T-helper 2 cell treated with Interferon-gamma antibody and Interleukin-4, amounts not matched to agents 100 ng/mL and 5 ng/mL, for 36 hours (primary cell): Measurements from ENCODE around the gene RPAP3. TPM values are rescaled to one million over a fixed set of nuclear protein-coding genes. Genes with fewer than 3 reads are reported as not detected.

Experiments
- intact Hi-C: fragments of 100-400 bp; cut with micrococcal nuclease; formaldehyde crosslinking; loops from one replicate; pipeline ENCODE4 v1.15.1; 2023
- total RNA-seq: library from RNA; stranded (reverse); gene quantifications from 2 replicates; pipeline ENCODE4 v1.2.3, GENCODE V29; 2022

RPAP3 gene, protein sequence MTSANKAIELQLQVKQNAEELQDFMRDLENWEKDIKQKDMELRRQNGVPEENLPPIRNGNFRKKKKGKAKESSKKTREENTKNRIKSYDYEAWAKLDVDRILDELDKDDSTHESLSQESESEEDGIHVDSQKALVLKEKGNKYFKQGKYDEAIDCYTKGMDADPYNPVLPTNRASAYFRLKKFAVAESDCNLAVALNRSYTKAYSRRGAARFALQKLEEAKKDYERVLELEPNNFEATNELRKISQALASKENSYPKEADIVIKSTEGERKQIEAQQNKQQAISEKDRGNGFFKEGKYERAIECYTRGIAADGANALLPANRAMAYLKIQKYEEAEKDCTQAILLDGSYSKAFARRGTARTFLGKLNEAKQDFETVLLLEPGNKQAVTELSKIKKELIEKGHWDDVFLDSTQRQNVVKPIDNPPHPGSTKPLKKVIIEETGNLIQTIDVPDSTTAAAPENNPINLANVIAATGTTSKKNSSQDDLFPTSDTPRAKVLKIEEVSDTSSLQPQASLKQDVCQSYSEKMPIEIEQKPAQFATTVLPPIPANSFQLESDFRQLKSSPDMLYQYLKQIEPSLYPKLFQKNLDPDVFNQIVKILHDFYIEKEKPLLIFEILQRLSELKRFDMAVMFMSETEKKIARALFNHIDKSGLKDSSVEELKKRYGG
- 42.3 and 45.1 TPM in 2 replicates for total RNA-seq

DNA sequence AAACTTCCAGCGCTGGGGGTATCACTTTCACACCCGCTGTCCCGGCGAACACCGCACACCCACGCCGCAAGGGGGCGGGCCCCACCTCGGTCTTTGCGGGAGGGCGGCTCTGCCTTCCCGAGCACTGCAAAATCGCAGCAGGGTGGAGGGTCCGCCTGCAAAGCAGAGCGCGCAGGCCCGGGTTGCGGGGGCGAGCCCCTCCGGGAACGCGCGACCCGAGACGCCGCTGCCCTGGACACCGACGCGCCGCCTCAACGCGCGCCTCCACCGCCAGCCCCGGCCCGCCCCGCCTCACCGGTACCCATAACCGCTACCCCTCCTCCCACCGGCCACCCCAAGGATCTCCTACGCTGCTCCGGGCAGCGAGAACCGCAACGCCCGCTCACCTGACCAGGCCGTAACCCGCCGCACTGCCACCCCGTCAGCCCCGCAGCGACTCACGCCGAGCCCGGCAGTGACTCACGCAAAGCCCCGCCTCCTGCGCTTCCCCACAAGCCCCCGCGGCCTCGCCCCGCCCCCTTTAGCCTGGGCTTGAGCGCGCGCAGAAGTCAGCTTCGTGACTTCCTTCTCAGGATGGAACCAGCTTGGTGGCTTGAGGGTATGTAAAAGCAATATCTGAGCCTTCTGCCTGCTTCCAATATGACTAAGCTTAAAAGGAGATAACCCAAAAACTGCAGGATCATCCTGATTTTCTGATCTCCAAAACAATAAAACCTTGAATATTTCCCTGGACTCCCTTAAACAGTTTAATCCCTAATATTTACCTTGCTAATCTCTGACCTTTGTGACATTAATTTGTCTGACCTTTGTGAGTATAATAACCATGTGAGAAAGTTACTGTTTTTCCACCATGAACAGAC is at the start of gene RPAP3:
Gene RPAP3 (minus strand): TSS at position 465 of the 860 bp plus-strand sequence. CDS start 3,190 bp downstream, outside the sequence.
- intact Hi-C loops, result loop anchor here (1.0 to 10.0 kb wide), 13 partner anchors 10 to 1488 kb away; partner anchors contain the start of genes ASB8, CCDC184, HDAC7 and SENP1

DNA sequence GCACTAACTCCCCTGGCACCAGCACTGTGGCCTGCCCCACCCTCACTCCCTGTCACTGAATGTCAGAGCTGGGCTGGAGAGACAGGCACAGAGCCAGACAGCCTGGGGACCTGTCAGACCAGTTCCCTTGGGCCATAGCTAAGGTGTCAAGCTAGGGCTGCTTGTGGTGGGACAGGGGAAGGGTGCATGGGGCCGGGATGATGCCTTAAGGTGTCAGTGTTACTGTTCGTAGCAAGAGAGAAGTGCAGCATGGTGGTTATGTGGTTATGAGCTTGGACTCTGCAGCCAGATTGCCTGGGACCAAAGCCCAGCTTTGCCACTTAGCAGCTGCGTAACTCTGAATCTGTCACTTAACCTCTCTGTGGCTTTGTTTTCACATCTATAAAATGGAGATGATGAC is 49.1 kb upstream of the RPAP3 start:
- intact Hi-C loops, result loop anchor here (5.0 kb wide), 1 partner anchor 207 kb away; the partner anchor contains the start of gene TMEM106C

DNA sequence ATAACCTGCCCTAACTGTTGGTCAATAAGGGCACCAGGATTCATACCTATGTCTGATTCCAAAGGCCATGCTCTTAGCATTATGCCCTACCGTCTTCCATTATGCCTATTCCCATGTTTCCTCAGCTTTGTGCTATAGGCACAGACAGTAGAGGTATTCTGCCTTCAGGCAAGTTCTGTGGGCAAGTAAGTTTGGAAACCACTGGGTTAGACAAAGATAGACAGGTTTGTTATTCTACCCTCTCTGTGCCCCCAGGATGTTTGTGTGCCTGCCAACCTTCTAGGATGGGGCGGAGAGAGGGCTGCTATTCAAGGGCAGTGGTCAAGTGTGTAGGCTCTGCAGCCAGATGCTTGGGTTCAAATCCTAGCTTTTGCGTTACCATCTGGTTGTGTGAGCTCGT is 48.3 kb upstream of the RPAP3 start:
- intact Hi-C loops, result no loop called here

DNA sequence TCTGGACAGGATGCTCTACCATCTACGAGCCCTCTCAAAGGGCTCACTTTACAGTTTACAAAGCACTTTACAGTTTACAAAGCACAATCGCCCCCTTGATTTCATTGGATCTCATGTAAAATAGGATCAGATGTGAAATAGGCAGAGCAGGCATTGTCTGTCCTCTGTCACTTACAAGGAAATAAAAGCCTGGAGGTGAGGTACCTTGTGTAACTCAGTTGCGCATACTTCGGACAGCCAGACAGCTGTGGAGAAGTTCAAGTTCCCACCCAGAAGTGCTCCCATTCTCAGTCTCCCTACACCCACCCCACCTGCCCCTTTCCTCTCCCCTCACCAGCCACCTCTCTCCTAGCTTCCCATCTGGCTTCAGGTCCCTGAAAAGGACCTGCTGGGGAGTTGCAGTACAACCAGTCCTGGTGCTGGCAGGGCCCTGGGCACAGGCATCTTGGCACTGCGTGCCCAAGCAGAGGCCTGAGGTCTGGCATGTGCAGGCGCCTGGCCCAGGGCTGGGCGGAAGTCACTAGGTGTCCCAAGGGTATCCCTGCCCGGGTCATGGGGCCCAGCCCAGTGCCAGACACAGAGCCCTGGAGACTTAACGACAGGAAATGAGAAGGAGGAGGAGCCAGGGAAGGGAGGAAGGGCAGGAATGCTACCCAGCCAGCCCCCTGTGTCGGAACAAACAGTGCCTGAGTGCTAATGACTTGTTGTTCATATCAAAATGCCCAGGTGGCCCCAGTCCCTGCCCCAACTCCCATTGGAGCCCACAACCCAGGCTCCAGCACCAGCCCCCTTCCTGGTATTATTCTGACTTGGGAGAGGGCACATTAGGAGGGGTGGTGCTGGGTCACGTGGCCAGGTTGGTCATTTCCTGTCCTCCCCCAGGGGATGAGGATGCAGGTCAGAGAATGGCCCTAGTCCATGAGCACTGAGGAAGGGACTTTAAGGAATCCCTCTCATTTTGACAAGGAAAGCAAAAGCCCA is 47.5 kb upstream of the RPAP3 start:
- intact Hi-C loops, result no loop called here

DNA sequence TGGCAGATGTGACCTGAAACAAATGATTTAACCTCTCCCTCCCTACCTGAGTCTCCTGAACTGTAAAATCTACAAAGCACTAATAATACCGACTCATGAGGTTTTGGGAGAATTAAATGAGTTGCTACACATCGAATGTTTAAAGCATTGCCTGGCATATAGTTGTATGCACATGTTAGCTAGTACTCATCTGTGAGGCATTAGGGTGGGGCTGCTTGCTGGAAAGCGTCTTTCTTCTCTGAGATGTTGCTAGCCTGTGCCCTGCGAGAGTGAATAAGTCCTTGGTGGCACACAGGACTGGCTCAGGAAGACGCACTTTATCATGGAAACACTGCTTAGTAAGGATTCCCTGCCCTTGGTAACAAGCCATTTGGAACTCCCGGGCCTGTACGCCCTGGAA is 46.7 kb upstream of the RPAP3 start:
- intact Hi-C loops, result no loop called here

DNA sequence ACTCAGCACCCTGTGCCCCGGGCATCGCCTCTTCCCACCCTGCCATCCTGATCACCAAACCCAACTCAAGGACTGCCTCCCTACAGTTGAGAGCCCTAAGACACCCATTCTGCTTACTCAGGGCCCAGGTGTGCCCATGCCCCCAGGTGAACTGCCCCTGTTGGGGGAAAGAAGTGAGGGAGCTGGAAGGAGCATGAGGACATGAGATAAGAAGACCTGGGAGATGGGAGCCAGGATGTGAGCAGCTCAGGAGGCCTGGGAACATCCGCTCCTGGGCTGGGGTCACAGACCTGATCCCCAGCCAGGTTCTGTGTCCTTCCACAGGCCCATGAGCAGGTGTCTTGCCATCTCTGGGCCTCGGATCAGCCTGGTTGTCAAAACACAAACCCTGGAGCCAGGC is 46.3 kb upstream of the RPAP3 start:
- intact Hi-C loops, result no loop called here

DNA sequence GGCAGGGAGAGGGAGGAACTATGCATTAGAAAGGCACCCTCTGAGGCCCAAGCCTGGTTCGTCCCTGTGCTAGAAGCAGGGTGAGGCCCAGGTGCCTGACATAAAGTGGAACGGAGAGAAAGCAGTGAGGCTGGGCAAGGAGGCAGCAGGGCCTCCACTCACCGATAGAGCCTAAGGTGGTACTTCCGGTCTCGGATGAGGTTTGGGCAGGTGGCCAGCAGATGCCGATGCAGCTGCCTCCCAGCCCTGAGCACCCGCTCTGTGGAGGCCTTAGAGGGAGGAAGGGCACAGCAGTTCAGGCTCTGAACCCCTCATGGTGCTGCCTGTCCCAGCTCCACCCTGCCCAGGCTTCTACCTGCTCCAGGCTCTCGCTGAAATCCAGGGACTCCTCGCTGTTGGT is 45.7 kb upstream of the RPAP3 start:
- intact Hi-C loops, result no loop called here

DNA sequence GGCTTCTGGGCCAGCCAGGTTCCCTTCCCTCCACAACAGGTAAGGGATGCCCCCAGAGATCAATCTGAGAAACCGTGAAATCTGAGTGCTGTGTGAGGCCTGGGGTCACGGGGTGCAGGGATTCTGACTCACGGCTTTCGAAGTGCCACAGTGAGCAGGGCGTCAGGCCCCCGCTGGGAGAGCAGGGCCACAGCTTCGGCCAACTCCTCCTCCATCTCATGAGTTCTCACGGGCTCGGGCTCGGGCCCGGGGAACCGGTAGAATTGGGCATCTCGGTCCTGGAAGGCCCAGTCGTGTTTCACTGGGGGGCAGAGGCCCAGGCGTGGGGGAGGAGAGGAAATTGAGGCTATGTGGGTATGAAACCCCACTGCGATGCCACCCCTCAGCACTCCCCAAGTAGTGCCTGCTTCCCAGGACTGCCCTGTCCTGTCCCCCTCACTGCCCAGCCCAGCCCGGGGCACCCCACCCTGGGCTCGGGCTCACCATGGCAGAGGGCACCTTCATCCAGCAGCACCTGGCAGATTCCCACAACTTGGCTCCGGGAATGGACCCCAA is 45.2 kb upstream of the RPAP3 start:
- intact Hi-C loops, result no loop called here

DNA sequence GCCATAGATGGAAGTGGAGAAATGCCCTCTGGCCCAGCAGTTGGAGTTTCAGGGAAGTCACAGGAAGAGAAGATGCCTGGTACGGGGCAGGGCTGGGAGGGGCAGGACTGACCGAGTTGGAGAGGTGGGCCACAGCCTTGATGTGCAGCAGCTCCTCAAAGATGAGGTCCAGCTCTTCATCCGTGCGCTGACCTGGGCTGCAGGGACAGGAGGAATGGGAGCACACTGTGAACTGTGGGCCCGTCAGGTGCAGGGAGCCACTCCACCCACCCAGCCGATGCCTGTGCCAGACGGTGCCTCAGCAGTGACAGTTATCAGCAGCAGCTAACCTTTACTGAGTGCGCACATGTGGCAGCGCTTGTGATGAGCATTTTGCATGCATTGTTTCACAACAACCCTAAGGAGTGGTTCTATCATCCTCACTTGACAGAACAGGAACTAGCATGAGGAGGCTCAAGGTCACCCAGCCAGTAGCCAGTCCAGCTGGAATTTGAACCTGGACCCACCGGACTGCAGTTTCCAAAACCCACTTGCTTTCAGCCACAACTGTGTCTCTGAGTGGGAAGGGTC is 44.5 kb upstream of the RPAP3 start:
- intact Hi-C loops, result no loop called here

DNA sequence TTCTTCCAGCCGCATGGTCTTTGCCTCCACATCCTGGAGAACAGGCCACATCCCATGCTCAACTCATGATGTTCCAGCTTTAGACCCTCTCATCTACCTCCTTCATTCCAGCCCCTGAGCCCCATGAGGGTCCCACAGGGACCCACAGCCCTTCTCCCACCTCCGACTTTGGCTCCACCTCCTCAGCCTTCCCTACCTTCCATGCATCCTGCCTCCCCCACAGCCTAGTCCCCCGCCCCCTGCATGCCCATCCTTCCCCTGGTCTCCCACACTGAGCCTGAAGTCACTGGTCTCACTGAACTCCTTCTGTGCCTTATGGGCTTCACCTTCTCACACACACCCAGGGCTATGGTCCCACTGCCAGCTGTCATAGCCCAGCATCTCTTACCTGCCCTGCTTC is 43.1 kb upstream of the RPAP3 start:
- intact Hi-C loops, result no loop called here

DNA sequence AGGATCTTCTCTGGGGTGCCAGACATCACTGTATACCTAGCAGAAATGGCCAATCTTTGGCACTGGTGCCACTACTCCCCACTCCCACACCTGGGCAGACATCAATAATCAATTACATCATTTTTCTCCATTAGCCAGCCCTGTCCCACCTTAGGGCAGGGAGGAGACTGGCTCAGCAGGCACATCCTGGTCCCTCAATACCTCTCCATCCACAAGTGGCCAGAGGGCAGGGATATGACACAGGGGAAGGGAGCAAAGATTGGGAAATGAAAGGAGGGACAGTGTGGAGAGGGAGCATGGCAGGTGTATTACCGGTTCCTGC is 42.6 kb upstream of the RPAP3 start:
- intact Hi-C loops, result no loop called here

DNA sequence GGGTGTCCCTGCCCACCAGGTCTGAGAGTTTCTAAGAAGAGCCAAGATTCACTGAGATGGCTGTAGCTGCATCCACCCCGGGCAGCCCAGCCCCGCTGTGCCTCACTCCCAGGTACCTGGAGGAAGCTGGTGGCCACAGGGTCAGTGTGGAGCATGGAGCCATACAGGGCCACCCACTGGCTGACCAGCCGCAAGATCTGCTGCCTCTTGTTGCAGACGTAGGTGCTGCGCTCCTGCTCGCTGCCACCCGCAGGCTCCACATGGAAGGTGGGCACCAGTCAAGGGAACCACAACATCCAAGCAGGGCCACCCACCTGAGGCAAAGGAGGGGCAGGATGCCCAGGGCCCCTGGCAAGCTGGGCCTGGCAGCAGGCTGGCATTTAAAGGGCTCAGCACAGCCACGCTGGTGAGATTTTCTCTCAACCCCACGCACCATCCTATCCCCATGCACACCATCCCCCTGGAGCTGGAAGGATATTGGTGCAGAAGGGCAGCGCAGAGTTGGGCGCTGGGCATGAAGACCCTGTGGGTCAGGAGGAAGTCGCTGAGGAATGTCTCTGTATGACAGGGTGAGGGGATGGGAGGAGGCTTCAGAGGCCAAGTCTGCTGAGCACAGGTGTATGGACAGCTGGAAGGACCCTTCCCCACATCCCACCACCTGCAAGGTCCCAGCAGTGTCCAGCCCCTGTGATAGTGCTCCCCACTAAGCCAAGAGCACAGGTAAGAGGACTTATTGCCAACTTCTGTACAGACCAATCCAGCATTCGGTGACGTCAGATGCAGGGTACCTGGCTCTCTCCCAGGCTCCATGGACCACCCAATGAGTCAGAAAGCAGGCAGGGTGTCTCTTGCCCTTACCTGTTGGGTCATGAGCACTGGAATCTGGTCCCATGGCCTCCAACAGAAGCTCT is 42.0 kb upstream of the RPAP3 start:
- intact Hi-C loops, result no loop called here

DNA sequence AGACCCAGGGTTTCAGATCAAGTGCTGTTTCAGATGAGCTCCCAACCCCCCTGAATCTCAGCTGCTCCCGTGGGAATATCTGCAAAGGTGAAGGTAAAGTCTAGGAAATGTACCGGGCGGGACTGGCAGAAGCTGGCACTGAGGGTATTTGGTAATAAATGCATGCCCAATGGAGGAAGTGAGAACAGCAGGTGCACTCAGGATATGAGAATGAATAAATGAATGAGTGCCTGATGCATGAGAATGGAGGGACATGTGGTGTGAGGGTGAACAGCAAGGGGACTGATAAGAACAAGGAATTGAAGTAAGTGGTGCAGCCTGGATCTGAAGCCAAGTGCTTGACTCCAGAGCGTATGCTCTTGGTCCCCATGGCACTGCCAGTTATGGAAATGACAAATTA is 41.3 kb upstream of the RPAP3 start:
- intact Hi-C loops, result no loop called here

DNA sequence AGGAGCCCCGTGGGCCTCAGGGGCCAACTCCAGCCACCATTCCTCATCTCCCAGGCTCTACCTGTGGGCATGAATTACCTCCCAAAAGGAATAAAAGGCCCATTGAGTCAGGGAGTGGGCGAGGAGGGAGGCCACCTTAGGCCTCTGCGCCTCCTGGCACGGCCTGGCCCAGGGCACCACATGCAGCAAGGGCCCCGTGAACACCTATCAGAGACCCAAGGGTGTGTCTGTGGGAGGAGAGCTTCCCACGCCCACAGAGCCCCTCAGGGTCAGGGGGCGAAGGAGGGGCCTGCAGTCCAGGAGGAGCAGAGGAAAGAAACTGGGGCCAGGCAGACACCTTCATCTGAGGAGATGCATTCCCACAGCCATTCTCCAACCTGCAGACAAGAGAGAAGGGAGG is 40.7 kb upstream of the RPAP3 start:
- intact Hi-C loops, result no loop called here

DNA sequence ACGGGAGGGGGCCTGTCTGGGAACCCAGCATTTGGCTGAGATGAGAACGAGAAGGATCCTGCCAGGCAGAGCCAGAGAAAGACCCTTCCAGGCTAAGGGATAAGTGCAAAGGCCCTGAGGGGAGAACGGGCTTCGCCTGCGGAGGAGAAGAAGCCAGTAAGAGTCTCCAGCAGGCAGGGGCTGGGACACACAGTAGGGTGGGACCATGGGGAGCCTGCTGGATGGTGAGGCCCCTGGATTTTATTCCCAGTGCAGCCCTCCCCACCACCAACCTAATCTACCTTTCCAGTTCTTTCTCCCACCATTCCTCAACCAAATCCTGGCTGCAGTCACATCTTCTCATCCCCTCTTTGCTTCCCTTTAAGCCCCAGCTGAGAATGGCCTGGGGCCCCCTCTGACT is 40.2 kb upstream of the RPAP3 start:
- intact Hi-C loops, result no loop called here

DNA sequence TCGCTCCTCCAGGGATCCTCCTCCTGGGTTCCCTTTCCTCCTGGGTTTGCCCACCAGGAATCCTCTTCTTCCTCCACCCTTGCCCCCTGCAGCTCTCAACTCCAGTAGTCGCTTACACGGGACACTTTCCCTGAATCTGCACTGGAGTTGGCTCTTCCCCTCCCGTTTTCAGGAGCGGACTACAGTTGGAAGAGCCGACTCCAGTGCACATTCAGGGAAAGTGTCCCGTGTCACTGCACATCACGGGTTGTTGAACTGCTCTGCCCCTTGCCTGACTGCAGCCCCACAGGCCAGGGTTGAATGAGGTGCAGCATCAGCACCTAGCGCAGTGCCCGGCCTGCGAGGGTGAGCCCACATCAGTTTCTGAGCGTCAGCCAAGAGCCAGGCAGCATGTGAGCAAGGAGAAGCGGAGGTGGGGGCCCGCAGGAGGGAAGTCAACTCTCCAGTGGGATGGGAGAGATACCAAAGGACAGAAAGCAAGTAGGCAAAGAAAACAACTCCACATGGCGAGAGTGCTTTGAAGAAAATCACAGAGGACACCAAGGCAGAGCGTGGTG is 39.7 kb upstream of the RPAP3 start:
- intact Hi-C loops, result no loop called here

DNA sequence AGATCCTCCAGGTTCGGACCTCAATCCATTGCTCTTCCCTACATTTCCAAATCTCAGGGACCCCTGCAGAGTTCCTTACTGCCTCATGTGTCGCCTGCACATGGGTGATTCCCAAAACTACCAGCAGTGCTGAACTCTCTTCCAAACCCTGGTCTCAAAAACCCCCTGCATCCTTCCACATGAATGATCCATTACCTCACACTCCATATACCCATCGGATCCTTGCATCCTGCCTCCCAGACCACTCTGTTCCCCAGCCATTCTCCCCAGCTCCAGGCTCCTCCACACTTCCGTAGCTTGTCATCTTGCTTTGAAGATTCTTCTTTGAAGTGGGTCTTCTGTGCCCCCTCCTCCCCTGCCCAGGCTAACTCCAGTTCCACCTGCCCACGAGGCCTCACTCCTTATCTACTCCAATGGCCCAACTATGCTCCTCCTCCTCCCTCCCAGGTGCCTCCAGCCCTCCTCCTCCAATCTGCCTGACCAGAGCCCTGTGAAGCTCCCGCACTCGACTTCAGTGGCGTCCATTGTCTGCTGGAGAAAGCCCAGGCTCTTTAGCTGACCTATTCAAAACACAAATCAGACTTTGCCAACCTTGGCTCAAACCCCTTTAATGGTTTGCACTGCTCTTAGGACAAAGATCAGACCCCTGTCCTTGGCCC is 39.1 kb upstream of the RPAP3 start:
- intact Hi-C loops, result no loop called here

DNA sequence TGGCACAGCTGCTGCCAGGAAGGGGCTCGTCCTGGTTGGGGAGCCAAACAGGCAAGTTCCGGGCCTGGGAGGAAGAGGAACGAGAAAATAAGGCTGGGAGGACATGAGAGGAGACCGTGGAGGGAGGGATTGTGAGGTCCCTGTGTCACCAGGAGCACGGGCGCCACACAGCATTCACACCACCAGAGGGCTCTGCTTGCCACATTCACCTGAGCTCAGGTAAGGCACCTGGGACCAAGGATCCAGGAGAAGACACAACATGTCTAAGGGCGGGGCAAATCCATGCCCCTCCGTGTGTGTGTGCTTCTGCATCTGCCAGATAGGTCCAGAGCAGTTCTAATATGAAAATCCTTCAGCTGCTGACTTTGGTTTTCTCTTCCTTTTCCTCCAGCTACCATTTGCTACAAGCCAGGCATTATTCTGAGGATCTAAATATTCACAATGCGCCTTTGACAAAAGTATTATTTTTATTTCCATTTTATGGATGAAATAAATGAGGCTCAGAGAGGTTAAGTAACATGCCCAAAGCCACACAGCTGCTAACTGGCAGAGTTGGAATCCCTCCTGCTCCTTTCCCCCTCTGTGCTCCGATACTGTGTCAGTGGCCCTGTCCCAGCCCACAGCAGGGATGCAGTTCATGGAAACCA is 38.3 kb upstream of the RPAP3 start:
- intact Hi-C loops, result no loop called here
